Measurements from ENCODE around the gene FCRL5. TPM values are rescaled to one million over a fixed set of nuclear protein-coding genes. Genes with fewer than 3 reads are reported as not detected.

FCRL5 gene
- total and polyA plus RNA-seq, 5 donors, result 0.08 to 0.32 (median 0.11) TPM; not detected in 2

DNA sequence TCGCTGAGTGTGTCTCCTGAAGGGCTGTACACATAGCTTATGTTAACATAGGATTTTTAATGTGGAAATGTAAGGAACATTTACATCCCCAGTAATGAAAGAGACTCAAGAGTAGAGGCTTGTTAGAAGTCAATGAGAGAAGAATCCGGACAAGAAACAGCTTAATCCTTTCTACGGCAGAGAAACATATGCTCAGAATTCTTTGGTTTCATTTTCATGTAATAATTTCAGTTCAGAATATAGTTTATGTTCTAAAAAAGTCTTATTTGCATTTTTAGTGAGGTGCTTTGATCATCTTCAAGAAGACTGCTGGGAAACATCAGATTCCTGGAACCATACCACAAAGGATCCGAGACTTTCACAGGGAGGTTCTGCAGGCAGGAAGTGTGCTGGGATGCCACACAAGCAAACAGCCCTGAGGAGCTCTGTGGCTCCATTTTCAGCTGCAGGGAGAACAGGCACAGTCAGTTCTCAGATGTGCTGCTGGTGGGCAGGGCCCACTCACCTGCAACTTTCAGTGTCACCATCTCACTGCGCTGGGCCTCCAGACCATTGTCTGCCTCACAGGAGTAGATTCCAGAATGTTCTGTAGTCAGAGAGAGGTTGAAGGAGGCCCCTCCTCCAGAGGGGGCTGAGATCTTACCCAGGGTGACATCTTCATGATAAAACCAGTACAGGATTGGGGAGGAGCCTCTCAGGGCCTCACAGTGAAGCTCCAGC, 28.4 kb downstream of the FCRL5 start:
- no peak for DNase-seq
- no peak for ATAC-seq
- H3K4me3 ChIP-seq (ENCODE audit: low read length), result no peak overlapping the region
- H3K27me3 ChIP-seq (ENCODE audit: control insufficient read depth, insufficient read depth), result no peaks in the 10 kb centered on the region
- H3K9me3 ChIP-seq (ENCODE audit: control insufficient read depth, low read length), result no peaks in the 10 kb centered on the region
- no peaks in the 10 kb centered on the region for H3K4me1 ChIP-seq (ENCODE audit: control insufficient read depth, insufficient read depth, low read length)
- intact Hi-C loops (cut with DNase I), result no loop called here
- 81% methylated on average over 5 of the region's 5 CpGs for WGBS
- H3K27ac ChIP-seq (ENCODE audit: low read length), result no peak overlapping the region

GRCh38 chr1:157521056-157521455, 31.3 kb downstream of the FCRL5 start:
- 85% methylated on average over 10 of the region's 10 CpGs for WGBS
- no peak overlapping the region for H3K27ac ChIP-seq (ENCODE audit: low read length)
- no peak overlapping the region for H3K4me3 ChIP-seq (ENCODE audit: low read length)
- ATAC-seq (no peak), DNase-seq (no peak)
- intact Hi-C loops (cut with DNase I), result no loop called here
- no peaks in the 10 kb centered on the region for H3K9me3 ChIP-seq (ENCODE audit: control insufficient read depth, low read length)
- no peaks in the 10 kb centered on the region for H3K4me1 ChIP-seq (ENCODE audit: control insufficient read depth, insufficient read depth, low read length)
- no peaks in the 10 kb centered on the region for H3K27me3 ChIP-seq (ENCODE audit: control insufficient read depth, insufficient read depth)

- intact Hi-C loops (cut with DNase I), result no loop called here
- Histone ChIP-seq H3K27me3 (ENCODE audit: control insufficient read depth, insufficient read depth) (no peaks in the 10 kb centered on the region), H3K9me3 (ENCODE audit: control insufficient read depth, low read length) (no peaks in the 10 kb centered on the region), H3K4me3 (ENCODE audit: low read length) (no peak overlapping the region), H3K4me1 (ENCODE audit: control insufficient read depth, insufficient read depth, low read length) (no peaks in the 10 kb centered on the region), H3K27ac (ENCODE audit: low read length) (no peak overlapping the region)
- WGBS, result 90% methylated on average over 20 of the region's 20 CpGs
- peak in 1 of 2 donors; percentile 31 for ATAC-seq
- DNase-seq, result no peak
Measured at GRCh38 chr1:157520386-157520935, 31.9 kb downstream of the FCRL5 start.

- DNase-seq, result no peak
- Histone ChIP-seq H3K27ac (ENCODE audit: low read length) (no peak overlapping the region), H3K27me3 (ENCODE audit: control insufficient read depth, insufficient read depth) (no peaks in the 10 kb centered on the region), H3K4me3 (ENCODE audit: low read length) (no peak overlapping the region), H3K4me1 (ENCODE audit: control insufficient read depth, insufficient read depth, low read length) (no peaks in the 10 kb centered on the region), H3K9me3 (ENCODE audit: control insufficient read depth, low read length) (no peaks in the 10 kb centered on the region)
- 71% methylated on average over 2 of the region's 2 CpGs for WGBS
- intact Hi-C loops (cut with DNase I), result no loop called here
- ATAC-seq, result no peak
Measured at GRCh38 chr1:157519451-157519850, 32.9 kb downstream of the FCRL5 start.

DNA sequence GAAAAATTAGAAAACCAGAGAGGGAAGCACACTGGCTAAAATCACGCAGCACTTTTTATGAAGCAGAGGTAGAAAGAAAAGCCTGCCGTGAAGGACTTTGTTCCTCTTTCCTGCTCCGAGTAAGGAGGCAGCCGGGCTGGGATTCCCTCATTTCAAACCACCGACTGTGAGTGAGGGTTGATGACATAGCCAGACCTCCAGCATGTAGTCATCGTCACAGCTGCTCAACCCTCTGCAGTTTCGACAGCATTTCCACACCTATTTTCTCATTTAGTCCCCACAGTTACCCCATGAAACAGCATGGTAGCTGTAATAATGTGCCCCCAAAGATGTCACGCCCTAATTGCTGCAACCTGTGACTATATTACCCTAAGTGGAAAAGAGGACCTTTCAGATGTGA, 35.3 kb downstream of the FCRL5 start:
- intact Hi-C loops (cut with DNase I), result no loop called here
- DNase-seq, result no peak
- 65% methylated on average over 8 of the region's 8 CpGs for WGBS
- H3K27ac ChIP-seq (ENCODE audit: low read length), result no peak overlapping the region
- no peaks in the 10 kb centered on the region for H3K4me1 ChIP-seq (ENCODE audit: control insufficient read depth, insufficient read depth, low read length)
- H3K4me3 ChIP-seq (ENCODE audit: low read length), result no peak overlapping the region
- no peaks in the 10 kb centered on the region for H3K27me3 ChIP-seq (ENCODE audit: control insufficient read depth, insufficient read depth)
- H3K9me3 ChIP-seq (ENCODE audit: control insufficient read depth, low read length), result no peaks in the 10 kb centered on the region
- ATAC-seq, result no peak

DNA sequence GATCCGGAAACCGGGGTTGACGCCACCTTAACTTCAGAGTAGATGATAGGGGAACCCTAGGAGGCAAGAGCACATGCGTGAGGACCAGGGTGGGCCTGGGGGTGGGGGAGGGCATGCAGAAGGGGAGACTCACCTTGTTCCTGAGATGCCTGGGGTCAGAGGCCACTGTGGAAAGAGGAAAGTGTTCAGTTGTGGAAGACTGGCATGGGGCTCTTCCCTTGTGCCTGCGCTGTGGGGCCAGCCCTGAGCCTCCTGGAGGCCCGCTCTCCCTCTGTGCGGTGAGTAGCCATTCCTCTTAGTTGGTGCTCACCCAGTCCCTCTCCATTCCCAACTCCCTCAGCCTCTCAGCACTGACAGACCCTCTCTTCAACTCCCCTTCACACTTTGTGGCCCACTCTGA, 36.6 kb downstream of the FCRL5 start:
- ATAC-seq, result no peak
- WGBS, result 96% methylated on average over 7 of the region's 7 CpGs
- intact Hi-C loops (cut with DNase I), result no loop called here

DNA sequence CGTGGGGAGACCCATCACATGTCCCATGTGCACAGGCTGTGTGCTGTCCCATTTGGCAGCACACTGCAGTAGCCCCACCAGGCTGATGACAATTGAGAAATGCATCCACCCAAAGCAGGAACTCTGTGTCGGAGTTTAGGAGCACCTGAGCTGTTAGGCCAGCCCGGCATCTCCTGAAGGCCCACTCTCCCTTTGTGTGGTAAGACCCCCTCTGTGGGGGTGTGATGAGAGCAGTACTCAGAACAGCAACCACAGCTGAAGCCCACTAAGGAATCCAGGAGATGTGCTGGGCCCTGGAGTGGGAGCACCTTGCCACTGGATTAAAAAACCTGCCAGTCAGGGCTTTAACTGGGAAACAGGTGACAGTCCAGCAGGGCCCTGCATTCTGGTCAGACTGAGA, 37.2 kb downstream of the FCRL5 start:
- intact Hi-C loops (cut with DNase I), result no loop called here

More for the DNA sequence above, 36.6 kb downstream of the FCRL5 start:
- no peaks in the 10 kb centered on the region for H3K4me1 ChIP-seq (ENCODE audit: control insufficient read depth, insufficient read depth, low read length)
- no peak overlapping the region for H3K4me3 ChIP-seq (ENCODE audit: low read length)
- no peak overlapping the region for H3K27ac ChIP-seq (ENCODE audit: low read length)
- H3K9me3 ChIP-seq (ENCODE audit: control insufficient read depth, low read length), result no peaks in the 10 kb centered on the region
- DNase-seq, result no peak
- H3K27me3 ChIP-seq (ENCODE audit: control insufficient read depth, insufficient read depth), result no peaks in the 10 kb centered on the region

DNA sequence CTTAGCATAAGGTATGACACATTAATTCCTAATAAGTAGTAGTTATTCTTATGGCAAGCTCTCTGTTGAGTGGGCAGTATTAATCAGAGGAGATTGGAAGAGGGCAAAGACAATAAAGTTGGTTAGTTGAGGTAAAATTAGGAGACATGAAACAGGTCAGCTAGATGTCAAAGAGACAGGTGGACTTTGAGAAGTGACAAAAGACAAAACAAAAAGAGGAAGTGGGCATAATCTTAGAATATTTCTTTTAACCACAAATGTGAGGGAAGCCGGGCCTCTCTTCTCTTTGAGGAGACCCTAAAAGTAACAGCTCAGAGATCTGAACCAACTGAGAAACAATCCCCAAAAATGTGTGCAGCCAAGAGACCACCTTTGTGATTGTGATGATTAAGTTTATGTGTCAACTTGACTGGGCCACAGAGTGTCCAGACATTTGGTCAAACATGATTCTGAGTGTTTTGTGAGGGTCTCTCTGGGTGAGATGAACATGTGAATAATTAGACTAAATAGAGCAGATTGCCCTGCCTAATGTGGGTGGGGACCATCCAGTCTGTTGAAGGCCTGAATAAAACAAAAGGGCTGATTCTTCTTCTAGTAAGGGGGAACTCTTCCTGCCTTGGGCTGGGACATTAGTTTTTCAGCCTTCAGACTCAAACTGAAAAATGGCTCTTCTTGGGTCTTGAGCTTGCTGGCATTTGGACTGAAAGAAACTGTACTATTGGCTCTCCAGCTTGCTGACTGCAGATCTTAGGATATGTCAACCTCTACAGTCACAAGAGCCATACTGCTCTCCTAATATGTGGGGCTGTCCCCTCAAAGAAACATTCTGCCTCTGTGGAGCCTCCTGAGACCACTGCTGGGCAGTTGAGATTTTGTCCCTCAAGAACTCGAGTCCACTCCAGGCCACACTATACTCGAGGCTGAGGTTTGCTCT, 40.0 kb downstream of the FCRL5 start:
- intact Hi-C loops (cut with DNase I), result no loop called here
- Histone ChIP-seq H3K27me3 (ENCODE audit: control insufficient read depth, insufficient read depth) (no peaks in the 10 kb centered on the region), H3K4me1 (ENCODE audit: control insufficient read depth, insufficient read depth, low read length) (no peaks in the 10 kb centered on the region), H3K9me3 (ENCODE audit: control insufficient read depth, low read length) (no peaks in the 10 kb centered on the region), H3K27ac (ENCODE audit: low read length) (no peak overlapping the region), H3K4me3 (ENCODE audit: low read length) (no peak overlapping the region)
- DNase-seq, result no peak
- ATAC-seq, result no peak
- WGBS, result 79% methylated on average over 3 of the region's 3 CpGs

More for the DNA sequence above, 37.2 kb downstream of the FCRL5 start:
- Histone ChIP-seq H3K27me3 (ENCODE audit: control insufficient read depth, insufficient read depth) (no peaks in the 10 kb centered on the region), H3K4me3 (ENCODE audit: low read length) (no peak overlapping the region), H3K4me1 (ENCODE audit: control insufficient read depth, insufficient read depth, low read length) (no peaks in the 10 kb centered on the region), H3K9me3 (ENCODE audit: control insufficient read depth, low read length) (no peaks in the 10 kb centered on the region), H3K27ac (ENCODE audit: low read length) (no peak overlapping the region)
- DNase-seq (no peak), ATAC-seq (no peak)
- WGBS, result 90% methylated on average over 3 of the region's 3 CpGs

- no peak overlapping the region for H3K4me3 ChIP-seq (ENCODE audit: low read length)
- WGBS, result 78% methylated on average over 9 of the region's 9 CpGs
- intact Hi-C loops (cut with DNase I), result no loop called here
- H3K4me1 ChIP-seq (ENCODE audit: control insufficient read depth, insufficient read depth, low read length), result no peaks in the 10 kb centered on the region
- no peaks in the 10 kb centered on the region for H3K9me3 ChIP-seq (ENCODE audit: control insufficient read depth, low read length)
- DNase-seq (no peak), ATAC-seq (no peak)
- H3K27ac ChIP-seq (ENCODE audit: low read length), result no peak overlapping the region
- H3K27me3 ChIP-seq (ENCODE audit: control insufficient read depth, insufficient read depth), result no peaks in the 10 kb centered on the region
Measured at GRCh38 chr1:157509546-157510232, 42.6 kb downstream of the FCRL5 start.

GRCh38 chr1:157505481-157506272, 46.6 kb downstream of the FCRL5 start:
- intact Hi-C loops (cut with DNase I), result no loop called here
- ATAC-seq, result peak; percentile 73 to 74
- no peaks in the 10 kb centered on the region for H3K9me3 ChIP-seq (ENCODE audit: control insufficient read depth, low read length)
- H3K4me3 ChIP-seq (ENCODE audit: low read length), result no peak overlapping the region
- no peak overlapping the region for H3K27ac ChIP-seq (ENCODE audit: low read length)
- no peaks in the 10 kb centered on the region for H3K4me1 ChIP-seq (ENCODE audit: control insufficient read depth, insufficient read depth, low read length)
- DNase-seq, result no peak
- 39% methylated on average over 13 of the region's 13 CpGs for WGBS
- H3K27me3 ChIP-seq (ENCODE audit: control insufficient read depth, insufficient read depth), result no peaks in the 10 kb centered on the region

All from right cardiac atrium (tissue), 5 donors.